Rectal smooth muscle tissue (tissue), 1 donor: Measurements from ENCODE around the gene POC5.
"Not testable (repeated sequence)": the region's sequence is repeated elsewhere in the genome, so short reads cannot be mapped to it uniquely, and the experiment has no call there.

Experiments
- H3K27ac ChIP-seq: one replicate; pipeline ENCODE4 v1.7.0; 2013; ENCODE audit warnings: low read depth, low read length, inconsistent platforms
- H3K27me3 ChIP-seq: one replicate; pipeline ENCODE4 v1.7.0; 2013; ENCODE audit warnings: low read length; ENCODE audit not compliant: control insufficient read depth, insufficient read depth
- H3K36me3 ChIP-seq: one replicate; pipeline ENCODE4 v1.7.0; 2013; ENCODE audit warnings: low read length; ENCODE audit not compliant: control insufficient read depth, insufficient read depth
- H3K4me1 ChIP-seq: one replicate; pipeline ENCODE4 v1.7.0; 2013; ENCODE audit warnings: low read length; ENCODE audit not compliant: control insufficient read depth, insufficient read depth
- H3K4me3 ChIP-seq: one replicate; pipeline ENCODE4 v1.7.0; 2013; ENCODE audit warnings: low read length
- H3K9ac ChIP-seq: one replicate; pipeline ENCODE4 v1.7.0; 2013; ENCODE audit warnings: low read length

The POC5 gene

DNA sequence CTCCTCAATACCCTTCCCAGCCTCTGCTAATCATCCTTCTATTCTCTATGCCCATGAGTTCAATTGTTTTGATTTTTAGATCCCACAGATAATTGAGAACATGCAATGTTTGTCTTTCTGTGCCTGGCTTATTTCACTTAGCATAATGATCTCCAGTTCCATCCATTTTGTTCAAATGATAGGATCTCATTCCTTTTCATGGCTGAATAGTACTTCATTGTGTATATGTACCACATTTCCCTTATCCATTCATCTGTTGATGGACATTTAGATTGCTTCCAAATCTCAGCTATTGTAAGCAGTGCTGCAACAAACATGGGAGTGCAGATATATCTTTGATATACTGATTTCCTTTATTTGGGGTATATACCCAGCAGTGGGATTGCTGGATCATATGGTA lies 9.0 kb upstream of the POC5 start:
- not testable (repeated sequence) for H3K4me3 ChIP-seq, H3K36me3 ChIP-seq, H3K27me3 ChIP-seq, H3K27ac ChIP-seq, H3K9ac ChIP-seq, H3K4me1 ChIP-seq

DNA sequence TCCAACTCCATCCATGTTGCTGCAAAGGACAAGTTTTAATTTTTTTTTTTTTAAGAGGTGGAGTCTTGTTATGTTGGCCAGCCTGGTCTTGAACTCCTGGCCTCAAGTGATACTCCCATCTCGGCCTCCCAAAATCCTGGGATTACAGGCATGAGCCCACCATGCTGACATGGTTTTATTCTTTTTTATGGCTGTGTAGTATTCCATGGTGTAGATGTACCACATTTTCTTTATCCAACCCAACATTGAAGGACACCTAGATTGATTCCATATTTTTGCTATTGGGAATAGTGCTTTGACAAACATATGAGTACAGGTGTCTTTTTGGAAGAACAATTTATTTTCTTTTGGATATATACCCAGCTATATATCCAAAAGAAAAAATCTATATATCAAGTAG lies 6.1 kb upstream of the POC5 start:
- Histone ChIP-seq H3K27me3 (no peaks in the 10 kb centered on the region), H3K4me3 (no peak overlapping the region), H3K4me1 (no peaks in the 10 kb centered on the region), H3K36me3 (no peaks in the 10 kb centered on the region), H3K27ac (no peak overlapping the region), H3K9ac (no peak overlapping the region)

DNA sequence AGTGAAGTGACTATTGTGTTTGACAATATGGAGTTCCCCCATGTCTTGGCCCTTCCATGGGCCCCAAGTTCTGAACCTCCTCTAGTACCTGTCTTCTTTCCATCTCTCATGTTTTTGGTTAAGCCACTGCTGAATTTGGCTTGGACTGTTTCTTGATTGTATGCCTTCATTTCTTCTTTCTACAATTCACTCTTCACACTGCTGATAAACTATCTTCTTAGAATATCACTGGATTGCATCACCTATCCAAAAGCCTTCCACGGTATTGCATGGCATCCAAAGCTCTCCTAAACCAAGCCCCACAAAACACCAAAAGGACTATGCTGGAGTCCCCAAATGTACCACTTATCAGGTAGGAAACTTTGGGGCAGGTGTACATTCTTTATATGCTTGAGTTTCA lies 4.3 kb upstream of the POC5 start:
- Histone ChIP-seq H3K36me3 (no peaks in the 10 kb centered on the region), H3K4me3 (no peak overlapping the region), H3K4me1 (peaks cover 2% of the 10 kb centered on the region), H3K27ac (no peak overlapping the region), H3K27me3 (no peaks in the 10 kb centered on the region), H3K9ac (no peak overlapping the region)

- Histone ChIP-seq H3K27ac (no peak overlapping the region), H3K27me3 (no peaks in the 10 kb centered on the region), H3K9ac (no peak overlapping the region), H3K4me3 (no peak overlapping the region), H3K36me3 (no peaks in the 10 kb centered on the region), H3K4me1 (peaks cover 2% of the 10 kb centered on the region)
Measured at GRCh38 chr5:75720882-75721281, 3.6 kb upstream of the POC5 start.

DNA sequence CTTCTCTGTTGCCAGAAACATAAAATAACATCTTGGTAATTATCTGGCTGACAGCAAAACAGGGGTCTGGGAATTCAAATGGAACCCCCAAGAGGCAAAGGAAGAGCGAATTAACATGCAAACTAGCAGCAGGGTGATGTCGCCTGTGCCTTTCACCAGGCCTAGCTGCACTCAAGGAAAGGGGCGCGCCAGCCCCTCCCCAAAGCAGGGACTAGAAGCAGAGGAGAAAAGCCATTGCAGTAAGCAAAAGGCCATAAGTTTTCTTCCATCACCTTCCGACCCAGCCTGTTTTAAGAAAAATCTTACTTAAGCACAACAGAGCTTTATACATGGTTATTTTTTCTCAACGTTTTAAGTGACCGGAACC lies 539 bp downstream of the POC5 start:
- Histone ChIP-seq H3K36me3 (no peaks in the 10 kb centered on the region), H3K9ac (peak overlapping the region; percentile 47), H3K4me3 (peak overlapping the region; percentile 95), H3K27me3 (no peaks in the 10 kb centered on the region), H3K4me1 (peaks cover 2% of the 10 kb centered on the region), H3K27ac (peak overlapping the region; percentile 84)

DNA sequence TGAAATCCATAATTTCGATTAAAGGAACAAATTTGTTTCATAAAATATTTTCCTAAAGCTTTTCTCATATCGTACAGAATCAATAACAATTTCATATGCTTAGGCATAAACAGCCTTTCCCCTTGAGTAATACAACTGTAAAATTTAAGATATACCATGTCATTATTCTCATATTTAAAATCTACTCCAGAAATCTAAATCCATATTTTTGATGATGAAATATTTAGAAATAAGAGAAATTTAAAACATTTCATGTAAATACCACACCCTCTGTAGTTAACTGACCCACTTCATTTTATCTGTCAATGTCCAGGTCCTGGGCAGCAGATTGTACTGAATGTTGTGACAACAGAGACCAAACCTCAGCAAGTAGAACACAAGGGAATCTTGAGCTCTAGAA lies 5.1 kb downstream of the POC5 start:
- Histone ChIP-seq H3K4me1 (peaks cover 2% of the 10 kb centered on the region), H3K27me3 (no peaks in the 10 kb centered on the region), H3K27ac (no peak overlapping the region), H3K36me3 (no peaks in the 10 kb centered on the region), H3K4me3 (no peak overlapping the region), H3K9ac (no peak overlapping the region)

DNA sequence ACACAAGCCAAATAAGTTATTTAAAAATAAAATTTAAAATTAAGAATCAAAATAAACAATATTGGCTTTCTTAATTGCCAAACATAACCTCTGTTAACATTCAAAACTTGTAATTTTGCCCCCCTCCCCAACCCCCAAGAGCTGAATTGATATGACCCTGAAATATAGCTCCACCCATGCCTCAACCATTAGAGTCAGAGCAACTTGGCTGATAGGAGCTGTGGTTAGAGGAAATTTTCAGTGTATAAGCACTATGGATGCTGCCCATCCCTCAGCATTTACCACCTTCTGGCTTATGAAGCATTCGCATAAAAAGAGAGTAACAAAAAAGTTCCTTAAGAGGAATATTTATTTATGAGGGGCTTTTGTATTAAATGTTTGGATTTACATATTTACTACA lies 6.1 kb downstream of the POC5 start:
- H3K27me3 ChIP-seq, result no peaks in the 10 kb centered on the region
- H3K9ac ChIP-seq, result no peak overlapping the region
- H3K27ac ChIP-seq, result no peak overlapping the region
- no peak overlapping the region for H3K4me3 ChIP-seq
- H3K36me3 ChIP-seq, result no peaks in the 10 kb centered on the region
- no peaks in the 10 kb centered on the region for H3K4me1 ChIP-seq

- Histone ChIP-seq H3K27me3 (no peaks in the 10 kb centered on the region), H3K4me1 (no peaks in the 10 kb centered on the region), H3K9ac (no peak overlapping the region), H3K4me3 (no peak overlapping the region), H3K36me3 (no peaks in the 10 kb centered on the region), H3K27ac (no peak overlapping the region)
Measured at GRCh38 chr5:75710637-75711036, 6.6 kb downstream of the POC5 start.

DNA sequence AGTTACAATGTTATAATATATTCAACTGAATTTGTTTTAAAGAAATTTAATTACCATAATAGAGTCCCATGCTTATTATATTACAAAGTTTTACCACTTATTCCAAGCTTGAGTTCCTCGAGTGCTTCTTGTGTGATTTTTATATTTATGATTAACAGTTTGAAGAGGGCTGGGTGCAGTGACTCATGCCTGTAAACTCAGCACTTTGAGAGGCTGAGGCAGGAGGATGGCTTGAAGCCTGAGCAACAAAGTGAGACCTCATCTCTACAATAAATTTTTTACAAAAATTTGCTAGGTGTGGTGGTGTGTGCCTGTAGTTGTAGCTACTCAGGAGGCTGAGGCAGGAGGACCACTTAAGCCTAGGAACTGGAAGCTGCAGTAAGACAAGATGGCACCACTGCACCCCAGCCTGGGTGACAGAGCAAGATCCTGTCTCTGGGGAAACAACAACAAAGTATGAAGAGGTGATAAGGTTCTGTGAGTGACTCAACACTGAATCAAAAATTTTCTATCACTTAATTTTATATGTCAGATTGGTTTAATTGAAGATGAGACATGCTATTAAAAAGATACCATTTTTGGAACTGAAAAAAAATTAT lies 9.2 kb downstream of the POC5 start:
- H3K36me3 ChIP-seq, result no peaks in the 10 kb centered on the region
- H3K27me3 ChIP-seq, result no peaks in the 10 kb centered on the region
- no peaks in the 10 kb centered on the region for H3K4me1 ChIP-seq
- H3K4me3 ChIP-seq, result no peak overlapping the region
- no peak overlapping the region for H3K9ac ChIP-seq
- no peak overlapping the region for H3K27ac ChIP-seq

GRCh38 chr5:75706775-75707174 lies 10.5 kb downstream of the POC5 start:
- no peaks in the 10 kb centered on the region for H3K27me3 ChIP-seq
- H3K36me3 ChIP-seq, result no peaks in the 10 kb centered on the region
- H3K4me3 ChIP-seq, result no peak overlapping the region
- H3K9ac ChIP-seq, result no peak overlapping the region
- H3K27ac ChIP-seq, result no peak overlapping the region
- H3K4me1 ChIP-seq, result no peaks in the 10 kb centered on the region

GRCh38 chr5:75706016-75706415 lies 11.2 kb downstream of the POC5 start:
- Histone ChIP-seq H3K36me3 (no peaks in the 10 kb centered on the region), H3K4me3 (no peak overlapping the region), H3K9ac (no peak overlapping the region), H3K27me3 (no peaks in the 10 kb centered on the region), H3K27ac (no peak overlapping the region), H3K4me1 (no peaks in the 10 kb centered on the region)

DNA sequence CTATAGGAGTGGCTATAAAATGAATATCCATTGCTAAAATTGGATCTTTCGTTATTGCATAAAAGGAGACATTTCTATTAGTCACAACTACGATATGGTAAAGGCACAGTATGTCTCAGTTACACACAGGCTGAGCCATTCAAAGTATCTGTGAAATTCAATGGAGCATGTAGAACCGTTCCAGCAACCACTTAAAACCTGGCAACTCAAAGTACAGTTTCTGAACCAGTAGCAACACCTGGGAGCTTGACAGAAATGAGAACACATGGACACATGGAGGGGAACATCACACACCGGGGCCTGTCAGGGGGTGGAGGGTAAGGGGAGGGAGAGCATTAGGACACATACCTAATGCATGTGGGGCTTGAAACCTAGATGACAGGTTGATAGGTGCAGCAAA lies 15.4 kb downstream of the POC5 start:
- H3K4me1 ChIP-seq, result no peaks in the 10 kb centered on the region

GRCh38 chr5:75695472-75696351 lies 21.5 kb downstream of the POC5 start:
- not testable (repeated sequence) for H3K9ac ChIP-seq, H3K4me1 ChIP-seq, H3K27ac ChIP-seq, H3K4me3 ChIP-seq, H3K36me3 ChIP-seq, H3K27me3 ChIP-seq

More for the DNA sequence above, 15.4 kb downstream of the POC5 start:
- Histone ChIP-seq H3K4me3 (no peak overlapping the region), H3K27me3 (no peaks in the 10 kb centered on the region), H3K36me3 (no peaks in the 10 kb centered on the region), H3K27ac (no peak overlapping the region), H3K9ac (no peak overlapping the region)
